GM18909 (cell line): ENCODE data around the gene SEMA3D.
A peak's percentile ranks its signal among the peaks of the same experiment; 100 is the strongest.

ENCODE experiments used
- ATAC-seq: cut with Tn5 transposase; IDR thresholded peaks from one replicate; pipeline ENCODE4 v1.9.1; 2021; ENCODE audit warnings: mild to moderate bottlenecking; ENCODE audit not compliant: unreplicated experiment, poor library complexity

SEMA3D gene

DNA sequence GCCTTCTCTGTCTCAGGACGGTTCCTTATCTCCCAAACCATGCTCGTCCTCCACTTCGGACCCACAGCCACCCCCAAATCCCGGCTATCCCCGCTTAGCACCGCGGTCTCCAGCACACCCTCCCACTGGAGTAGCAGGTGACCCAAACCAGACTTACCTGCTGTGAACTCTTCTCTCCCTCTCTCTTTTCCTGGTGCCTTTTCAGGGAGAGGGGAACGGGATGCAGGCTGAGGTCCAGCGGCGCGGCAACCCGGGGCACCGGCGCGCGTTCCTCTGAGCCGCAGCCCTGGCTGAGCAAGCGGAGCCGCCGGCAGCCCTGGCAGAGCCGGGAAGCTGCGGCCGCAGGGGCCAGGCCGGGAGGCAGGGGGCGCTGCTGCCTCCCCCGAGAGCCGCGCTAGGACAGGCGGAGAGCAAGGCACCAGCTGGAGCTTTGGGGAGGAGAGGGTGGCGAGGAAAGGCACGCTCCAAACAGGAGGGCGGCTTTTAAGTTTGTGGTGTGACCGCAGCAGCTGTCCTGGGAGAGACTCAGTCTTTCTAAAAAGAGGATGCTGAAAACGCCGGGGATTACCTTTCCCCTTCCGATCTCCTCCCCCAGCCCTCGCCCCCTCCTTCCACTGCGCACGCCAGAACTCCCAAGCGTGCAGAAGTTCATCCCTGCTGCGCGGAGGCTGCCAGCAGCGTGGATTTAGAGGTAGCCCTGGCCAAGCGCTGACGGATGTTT is at the start of gene SEMA3D:
SEMA3D (minus strand) TSS at position 536 of the 721 bp plus-strand sequence. CDS start 65,165 bp downstream, outside the sequence.
- ATAC-seq = peak; percentile 96

DNA sequence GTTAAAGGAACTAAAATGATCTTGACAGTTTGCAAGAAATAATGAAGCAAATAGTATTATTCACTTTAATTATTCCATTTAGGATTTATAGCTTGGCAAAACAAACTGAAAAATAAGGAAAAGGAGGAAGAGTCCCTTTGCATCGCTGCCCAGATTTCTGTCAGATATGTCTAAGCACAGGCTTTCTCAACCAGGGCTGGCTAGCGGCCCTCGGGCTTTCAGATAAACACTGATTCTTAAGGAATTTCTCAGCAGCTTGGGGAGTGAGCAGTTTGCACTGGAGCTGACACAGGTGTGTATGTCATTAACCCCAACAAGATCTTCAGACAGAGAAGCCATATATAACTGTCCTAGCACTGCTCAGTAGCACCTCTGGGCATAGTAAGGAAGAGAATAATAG is 47.9 kb upstream of the SEMA3D start:
- ATAC-seq = no peak

DNA sequence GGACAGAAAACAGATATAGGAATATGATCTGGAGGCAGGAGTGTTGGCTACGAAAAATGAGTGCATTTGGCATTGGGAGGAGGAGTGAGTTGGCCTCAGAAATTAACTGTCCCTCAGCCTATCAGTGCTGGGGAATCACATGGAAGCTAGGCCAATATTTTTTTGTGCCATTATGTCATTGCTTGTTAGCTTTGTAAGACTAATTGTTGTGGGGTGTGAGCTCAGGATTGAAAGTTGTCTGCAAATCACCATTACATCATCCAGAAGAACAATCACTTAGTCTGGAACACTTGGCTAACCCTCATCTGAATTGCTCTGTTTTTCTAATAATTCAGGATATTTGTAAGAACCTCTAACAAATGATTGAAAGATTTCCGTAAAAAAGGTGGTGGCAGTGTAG is 45.2 kb upstream of the SEMA3D start:
- ATAC-seq = no peak

DNA sequence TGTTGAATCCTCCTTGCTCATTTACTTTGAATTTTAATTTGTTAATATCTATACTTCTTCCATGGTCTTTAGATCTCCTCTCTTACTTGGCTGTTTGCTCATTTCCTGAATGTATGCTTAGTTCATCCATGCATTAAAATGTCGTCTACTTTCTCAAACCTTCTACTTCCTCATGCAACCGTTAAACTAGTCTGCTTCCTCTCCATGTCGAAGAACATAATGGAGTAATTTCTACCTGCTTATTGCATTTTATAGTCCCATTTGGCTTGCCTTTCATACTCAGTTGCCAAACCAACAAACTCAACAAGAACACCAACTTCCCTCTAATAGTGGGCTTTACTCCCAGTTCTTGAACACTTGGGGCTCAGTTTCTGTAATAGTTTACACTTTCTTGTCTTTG is 43.8 kb upstream of the SEMA3D start:
- no peak for ATAC-seq

DNA sequence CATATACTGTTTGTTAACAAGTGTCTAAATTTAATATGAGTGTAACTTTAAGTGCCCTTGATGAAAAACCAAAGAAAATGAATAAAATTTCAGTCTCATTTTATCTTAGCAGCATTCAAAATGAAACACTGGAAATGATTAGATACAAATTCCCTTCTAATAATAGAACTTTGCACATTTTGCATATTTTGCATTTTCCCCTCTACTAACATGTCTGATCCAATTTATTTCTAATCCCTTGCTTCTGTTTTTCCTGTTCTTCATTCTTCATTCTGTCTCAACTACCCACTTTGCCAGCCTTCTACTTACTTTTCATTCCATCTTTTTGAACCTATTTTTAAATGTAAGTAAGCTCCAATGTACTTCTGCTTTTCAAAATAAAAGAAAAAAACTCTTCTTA is 42.7 kb upstream of the SEMA3D start:
- ATAC-seq = no peak

DNA sequence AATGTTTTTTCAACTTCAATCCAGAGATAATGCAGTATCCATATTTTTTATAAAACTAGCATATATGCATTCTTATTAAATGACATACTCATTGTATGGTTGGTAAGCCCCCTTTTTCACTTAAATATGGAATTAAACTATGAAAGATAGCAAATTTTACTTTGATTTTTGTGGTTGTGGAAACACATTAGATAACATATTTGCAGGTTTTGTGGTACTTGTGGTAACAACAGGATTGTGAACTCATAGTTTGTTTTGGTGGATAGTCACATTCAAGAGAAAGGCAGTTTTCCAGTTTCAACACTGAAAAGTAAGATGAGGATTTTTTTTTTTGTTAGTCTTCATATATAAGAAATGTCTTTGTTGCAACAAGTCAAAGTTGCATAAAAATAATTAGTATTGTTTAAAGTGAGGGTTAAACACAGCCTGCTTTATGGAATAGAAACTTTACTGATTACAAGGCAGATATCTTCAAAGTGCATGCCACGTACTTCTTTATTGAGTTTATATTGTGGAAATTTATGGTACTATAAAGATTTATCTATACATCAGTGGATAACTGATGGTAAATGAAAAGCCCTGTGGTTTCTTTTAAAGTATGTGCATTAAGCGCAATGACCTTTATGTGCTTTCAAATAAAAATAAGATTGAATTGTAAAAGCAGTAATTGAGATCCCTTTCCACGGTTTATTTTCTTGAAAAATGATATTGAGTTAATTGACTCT is 39.7 kb upstream of the SEMA3D start:
- ATAC-seq = no peak

DNA sequence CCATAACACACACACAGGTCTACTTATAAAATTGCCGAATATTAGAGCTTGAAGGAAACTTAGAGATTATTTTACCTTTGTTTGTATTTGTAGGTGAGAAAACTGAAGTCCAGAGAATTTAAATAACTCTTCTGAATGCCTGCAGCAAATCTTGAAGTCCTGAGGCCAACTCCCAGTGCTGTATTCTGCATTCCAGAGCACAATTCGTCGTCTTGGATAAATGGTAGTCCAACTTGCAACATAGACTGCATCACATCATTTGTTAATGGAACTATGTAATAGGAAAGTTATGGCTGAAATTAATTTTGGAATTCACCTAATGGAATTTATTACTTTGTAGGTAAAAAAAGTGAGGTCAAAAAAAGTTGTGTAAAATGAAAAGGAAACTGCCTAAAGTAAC is 37.3 kb upstream of the SEMA3D start:
- ATAC-seq = no peak

DNA sequence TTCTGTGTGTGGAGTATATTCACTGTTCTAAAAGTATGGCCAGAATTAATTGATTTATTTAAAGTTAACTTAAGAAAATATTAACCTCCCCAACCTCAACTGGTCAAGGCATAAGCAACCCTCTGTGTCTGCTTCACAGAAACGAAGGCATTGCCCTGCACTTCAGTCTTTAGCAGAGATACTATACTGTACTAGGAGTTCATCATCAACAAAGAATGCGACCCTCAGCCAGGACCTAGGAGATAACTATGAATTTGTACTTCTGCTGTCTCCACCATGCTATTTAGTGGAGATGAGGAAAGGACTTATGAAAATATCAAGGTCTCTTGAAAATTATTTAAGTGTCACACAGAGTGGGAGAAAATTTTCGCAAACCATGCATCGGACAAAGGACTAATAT is 35.7 kb upstream of the SEMA3D start:
- ATAC-seq = no peak

DNA sequence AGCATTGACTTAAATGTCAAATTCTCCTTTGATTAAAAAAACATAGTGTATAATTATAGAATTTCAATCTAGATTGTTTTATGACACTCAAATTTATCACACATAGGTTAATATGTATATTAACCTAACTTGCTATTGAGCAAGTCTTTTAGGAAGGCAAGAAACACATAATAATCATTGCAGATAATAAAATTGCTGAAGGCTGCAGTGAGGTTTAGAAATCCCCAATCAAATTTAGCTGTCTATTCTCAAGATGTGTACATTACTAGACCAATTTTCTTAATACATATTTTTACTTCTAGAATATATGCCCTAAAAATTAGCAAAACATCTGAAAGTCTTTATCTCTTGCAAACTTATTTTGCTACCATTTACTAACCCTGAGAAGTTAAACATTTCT is 34.9 kb upstream of the SEMA3D start:
- no peak for ATAC-seq

DNA sequence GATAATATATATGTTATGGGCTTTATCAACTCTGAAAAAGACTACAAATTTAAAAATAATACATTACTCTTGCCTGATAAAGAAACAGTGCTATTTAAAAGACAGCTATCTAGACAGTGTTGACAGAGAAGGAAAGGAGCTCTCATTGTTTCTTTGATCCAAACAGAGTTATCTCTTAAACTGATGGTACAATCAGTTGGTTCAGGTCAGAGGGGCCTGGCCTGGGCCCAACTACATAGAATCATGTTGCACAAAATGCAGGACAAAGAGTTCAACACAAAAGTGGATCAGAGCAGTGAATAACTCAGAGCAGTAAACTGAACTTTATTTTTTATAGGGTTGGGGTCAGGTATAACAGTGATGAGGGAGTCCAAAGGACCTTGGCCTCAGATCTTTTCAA is 33.8 kb upstream of the SEMA3D start:
- ATAC-seq = no peak

DNA sequence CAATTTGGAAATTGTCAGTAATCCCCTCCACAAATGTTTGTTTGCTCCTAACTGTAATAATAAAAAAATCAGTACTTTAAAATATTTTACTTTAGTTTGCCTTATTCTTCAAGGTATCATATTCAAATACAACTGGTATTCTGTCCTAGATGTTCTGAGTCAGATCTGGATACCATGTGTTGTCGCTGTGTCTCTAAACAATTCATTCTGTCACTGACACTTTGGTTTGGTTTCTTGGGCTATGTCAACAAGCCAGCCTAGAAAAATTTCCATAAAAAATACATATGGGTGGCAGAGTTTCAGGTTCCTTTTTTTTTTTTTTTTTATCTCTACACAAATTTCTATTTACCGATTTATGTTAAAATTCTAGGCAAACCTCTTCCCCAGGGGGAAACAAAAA is 33.2 kb upstream of the SEMA3D start:
- no peak for ATAC-seq

DNA sequence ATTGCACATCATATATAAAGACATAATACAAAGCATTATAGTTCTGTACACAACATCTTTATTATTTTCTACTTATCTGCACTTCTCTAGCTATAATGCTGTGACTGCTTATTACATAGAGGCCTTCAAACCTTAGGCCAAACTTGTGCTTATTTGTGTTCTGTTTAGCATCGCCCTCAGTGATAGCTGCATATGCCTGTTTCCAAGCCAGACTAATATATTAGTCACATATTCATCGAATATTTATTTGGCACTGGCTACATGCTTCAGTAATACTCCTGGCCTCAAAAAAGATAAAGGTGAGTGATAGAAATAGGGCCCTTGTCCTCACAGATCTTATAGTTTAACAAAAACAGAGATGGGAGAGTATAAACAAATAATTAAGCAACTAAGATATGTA is 30.2 kb upstream of the SEMA3D start:
- no peak for ATAC-seq

DNA sequence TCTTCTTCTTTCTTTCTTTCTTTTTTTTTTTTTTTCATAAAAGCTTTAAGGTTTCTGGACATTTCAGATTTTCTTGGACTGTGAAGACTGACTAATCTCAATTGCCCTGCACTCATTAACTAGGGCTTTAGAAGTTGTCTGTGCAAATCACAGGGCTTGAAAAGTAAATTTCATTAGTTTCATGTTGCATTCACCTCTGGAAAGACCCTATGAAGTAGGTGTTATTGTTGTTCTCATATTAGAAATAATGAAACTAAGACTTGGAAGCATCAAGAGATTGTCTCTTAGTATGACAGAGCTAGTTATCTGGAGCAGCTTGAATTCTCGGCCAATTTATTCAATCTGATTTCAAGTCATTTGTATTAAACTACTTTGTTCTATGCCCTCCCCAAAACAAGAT is 28.2 kb upstream of the SEMA3D start:
- ATAC-seq = peak; percentile 88

DNA sequence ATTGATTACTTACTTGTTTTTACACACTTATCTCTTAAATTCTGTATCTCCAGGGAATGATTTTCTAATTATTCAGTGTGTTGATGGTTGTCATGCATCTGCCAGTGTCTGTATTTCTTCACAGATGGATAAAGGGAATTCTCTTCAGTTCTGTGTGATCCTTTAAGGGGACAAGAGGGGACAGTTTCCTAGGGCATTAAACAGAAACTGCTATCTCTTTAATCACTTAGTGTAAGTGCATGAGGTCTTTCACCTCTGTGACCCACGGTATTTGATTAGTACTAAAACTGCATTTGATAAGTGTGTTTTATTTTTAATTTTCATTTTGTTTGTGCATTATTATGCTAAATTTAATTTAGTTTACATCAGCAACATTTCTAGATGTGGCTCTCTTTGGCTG is 26.6 kb upstream of the SEMA3D start:
- ATAC-seq = no peak

DNA sequence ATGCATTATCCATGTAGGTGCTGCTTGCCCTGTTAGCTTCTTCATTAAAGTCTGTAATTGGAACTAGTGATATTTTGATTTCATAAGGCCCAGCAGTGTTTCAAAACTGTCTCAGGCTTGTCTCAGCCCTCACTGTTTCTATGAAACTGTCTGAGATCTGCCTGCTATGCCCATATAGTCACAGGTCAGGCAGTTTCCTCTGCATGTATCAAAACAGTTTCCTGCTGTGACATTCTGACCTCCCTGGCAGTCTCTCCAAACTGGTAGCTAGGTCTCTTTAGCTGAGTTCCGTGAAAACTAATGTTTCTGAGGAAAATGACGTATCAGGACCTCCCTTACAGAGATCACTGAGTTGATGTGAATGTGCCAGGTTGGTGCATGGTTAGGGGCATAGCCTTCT is 18.9 kb upstream of the SEMA3D start:
- no peak for ATAC-seq

DNA sequence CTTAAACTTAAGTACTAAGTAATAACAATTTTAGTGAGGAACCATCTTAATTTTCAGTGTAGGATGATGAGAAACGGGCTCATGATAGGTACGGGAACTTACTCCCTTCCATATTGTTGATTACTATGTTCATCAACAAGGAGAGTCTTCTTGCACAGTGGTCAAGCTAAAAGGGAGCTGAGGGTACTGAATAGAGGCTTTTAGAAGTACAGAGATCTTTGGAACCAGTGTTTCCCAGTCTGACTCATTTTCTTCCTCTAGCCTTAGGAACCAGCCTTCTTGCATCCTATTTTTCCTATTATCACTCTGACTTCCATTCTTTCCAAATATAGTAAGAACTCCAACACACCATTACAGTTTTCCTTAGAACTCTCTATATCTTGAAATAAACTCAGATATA is 17.6 kb upstream of the SEMA3D start:
- ATAC-seq = no peak

DNA sequence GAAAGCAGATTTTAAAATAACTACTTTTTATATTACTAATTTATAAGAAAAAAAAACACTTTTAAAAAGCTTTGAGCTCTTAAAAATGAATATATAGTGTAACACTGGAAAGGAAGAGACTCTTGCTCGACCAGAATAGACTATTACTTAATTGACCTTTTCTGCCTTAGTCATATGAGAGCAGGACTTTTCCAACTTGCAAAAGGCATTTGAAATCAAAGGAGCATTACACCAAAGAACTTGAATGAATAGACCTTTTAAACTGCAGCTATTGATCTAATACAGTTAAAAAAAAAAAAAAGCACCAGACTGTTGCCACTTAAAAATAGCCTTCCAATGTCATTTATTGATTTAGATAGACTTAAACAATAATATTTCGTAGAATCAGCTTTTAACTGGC is 17.2 kb upstream of the SEMA3D start:
- ATAC-seq = no peak

DNA sequence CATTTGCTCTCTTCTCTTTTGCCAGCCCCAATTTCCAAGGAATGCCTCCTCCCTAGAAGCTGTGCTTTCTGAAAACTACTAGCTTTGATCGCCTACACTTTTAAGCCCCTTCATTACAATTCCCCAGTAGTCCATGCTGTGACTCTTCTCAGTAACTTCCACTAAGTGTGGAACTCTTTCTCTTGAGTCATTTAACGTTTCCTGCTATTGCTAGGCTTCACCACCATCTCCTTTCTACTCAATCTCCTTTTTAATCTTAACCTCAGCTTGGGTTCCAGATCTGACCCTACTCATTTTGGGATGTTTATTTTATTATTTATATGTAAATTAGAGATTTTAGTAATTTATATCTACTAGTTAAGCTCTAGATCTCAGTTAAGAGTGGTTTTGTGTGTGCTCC is 14.4 kb upstream of the SEMA3D start:
- no peak for ATAC-seq

DNA sequence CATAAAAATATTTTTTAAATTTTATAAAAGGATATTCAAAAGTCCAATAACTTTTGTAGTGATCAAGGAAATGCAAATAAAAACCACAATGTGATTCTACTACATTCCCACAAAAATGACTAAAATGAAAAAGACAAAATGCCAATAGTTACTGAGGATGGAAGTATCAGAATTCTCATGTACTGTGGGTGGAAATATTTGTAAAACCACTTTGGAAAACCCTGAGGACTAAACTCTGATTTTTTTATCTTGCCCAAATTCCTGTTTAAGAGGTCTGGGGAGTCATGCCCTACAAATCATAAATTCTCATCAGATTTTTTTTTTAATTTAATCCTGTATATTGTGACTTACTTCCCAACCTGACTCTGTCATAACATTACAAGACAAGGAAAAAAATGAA is 9.8 kb upstream of the SEMA3D start:
- ATAC-seq = no peak

DNA sequence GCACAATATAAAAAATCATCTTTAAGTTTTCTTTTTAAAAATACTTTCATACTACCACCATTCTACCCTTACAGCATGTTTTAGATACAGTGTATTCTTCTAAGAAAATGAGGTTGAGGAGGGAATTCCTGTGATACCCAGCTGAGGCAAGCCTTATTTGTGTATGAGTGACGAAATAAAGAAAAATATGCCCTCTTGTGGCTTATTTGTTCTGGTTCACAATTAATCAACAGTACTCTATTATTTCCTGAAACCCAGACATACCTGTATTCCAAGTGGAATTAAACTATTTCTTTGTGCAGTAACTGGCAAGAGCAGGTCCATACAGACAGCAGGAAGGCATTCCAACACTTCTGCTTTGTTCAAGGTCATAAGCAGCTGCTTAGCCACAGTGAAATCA is 4.5 kb upstream of the SEMA3D start:
- ATAC-seq = no peak

DNA sequence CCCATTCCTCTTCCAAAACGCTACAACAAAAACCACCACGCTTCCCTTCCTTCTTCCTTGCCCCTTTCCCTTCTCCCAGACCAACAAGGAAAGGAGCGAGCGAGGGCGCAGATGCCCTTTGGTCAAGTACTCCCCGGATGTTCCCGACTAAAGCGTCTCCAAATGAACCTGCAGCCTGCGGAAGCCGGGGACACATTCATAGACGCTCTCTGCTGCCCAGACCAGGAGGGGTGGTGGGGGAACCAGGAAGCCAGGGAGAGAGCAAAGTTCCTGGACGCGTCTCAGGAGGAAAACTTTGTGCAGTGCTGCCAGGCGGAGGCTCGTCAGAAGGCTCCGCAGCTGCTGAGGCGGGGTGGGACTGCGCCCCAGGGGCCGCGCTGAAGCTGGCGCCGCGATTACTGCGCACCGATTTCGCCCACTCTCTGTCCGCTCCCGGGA is 754 bp downstream of the SEMA3D start:
- peak; percentile 31 for ATAC-seq
